Measurements from ENCODE around the gene EIF4G3. TPM values are rescaled to one million over a fixed set of nuclear protein-coding genes. Genes with fewer than 3 reads are reported as not detected.

EIF4G3 gene
- total and polyA plus RNA-seq, 2 donors (not counting 1 experiment from before 2014, with no cell fraction given), result 33.6 to 76.0 TPM

- no CpG with 5 or more reads among the region's 2 CpGs for WGBS (ENCODE audit: insufficient coverage)
- H3K27ac Mint-ChIP-seq, result no peak overlapping the region
- Histone ChIP-seq H3K4me2 (replicated peaks; ENCODE audit: low read depth, low read length, poor library complexity, severe bottlenecking) (no peak overlapping the region), H3K79me2 (ENCODE audit: control insufficient read depth, insufficient read depth, low read length) (peaks cover 71% of the 10 kb centered on the region), H3K9ac (ENCODE audit: low read length) (no peak overlapping the region), H4K20me1 (ENCODE audit: control insufficient read depth, insufficient read depth, low read length, poor library complexity, severe bottlenecking) (peaks cover 11% of the 10 kb centered on the region), H3K4me1 (ENCODE audit: control insufficient read depth in 2 of 2, insufficient read depth in 2 of 2, low read length in 2 of 2) (no peaks in the 10 kb centered on the region), H3K27me3 (replicated peaks in 1 of 4; ENCODE audit: control extremely low read depth in 1 of 4, control insufficient read depth in 3 of 4, insufficient read depth in 4 of 4, low read length in 3 of 4) (no peaks in the 10 kb centered on the region), H3K36me3 (replicated peaks in 1 of 2; ENCODE audit: control extremely low read depth in 1 of 2, control insufficient read depth in 1 of 2, extremely low read depth in 1 of 2, insufficient read depth in 2 of 2, low read length in 1 of 2) (peaks cover 2 to 18% of the 10 kb centered on the region in 2 experiments), H3K27ac (ENCODE audit: low read length in 2 of 2) (no peak overlapping the region), H2AFZ (ENCODE audit: insufficient read depth, low read depth, low read length, poor library complexity, severe bottlenecking) (no peak overlapping the region), H3K4me3 (ENCODE audit: control extremely low read depth in 1 of 5, extremely low read depth in 1 of 5, insufficient read depth in 1 of 5, low read depth in 2 of 5, low read length in 4 of 5) (no peak overlapping the region), H3K9me3 (ENCODE audit: control extremely low read depth in 1 of 3, control insufficient read depth in 2 of 3, insufficient read depth in 1 of 3, low read length in 2 of 3) (no peaks in the 10 kb centered on the region)
- H3K27me3 Mint-ChIP-seq, result no peaks in the 10 kb centered on the region
- H3K9me3 Mint-ChIP-seq (ENCODE audit: insufficient read depth), result peaks cover 2% of the 10 kb centered on the region
- no peak for TF ChIP-seq EZH2 (IDR thresholded peaks at IDR 0.05; ENCODE audit: borderline replicate concordance, insufficient read depth, low read depth, low read length, poor library complexity, severe bottlenecking)
- peaks cover 5% of the 10 kb centered on the region for H3K4me1 Mint-ChIP-seq
- CTCF ChIA-PET, result interaction anchor here (0.7 kb wide), 1 partner anchor 768 kb away, joined by 4 read pairs; no protein-coding TSS in a partner anchor
- intact Hi-C loops (cut with micrococcal nuclease), result no loop called here
- ATAC-seq (ENCODE audit: low read depth) (no peak), DNase-seq (no peak)
- no peak overlapping the region for H3K4me3 Mint-ChIP-seq
- POLR2A ChIA-PET, result no interaction called here
Observed at GRCh38 chr1:21045351-21045750, 131.3 kb downstream of the EIF4G3 start.

- Mint-ChIP-seq H3K27ac (no peak overlapping the region), H3K4me3 (no peak overlapping the region), H3K9me3 (ENCODE audit: insufficient read depth) (no peaks in the 10 kb centered on the region), H3K27me3 (no peaks in the 10 kb centered on the region), H3K4me1 (peaks cover 10% of the 10 kb centered on the region)
- ChIA-PET CTCF (interaction anchor here (0.6 kb wide), 1 partner anchor 45 kb away, joined by 4 read pairs; no protein-coding TSS in a partner anchor), POLR2A (no interaction called here)
- Histone ChIP-seq H3K27ac (ENCODE audit: low read length in 2 of 2) (no peak overlapping the region), H3K79me2 (ENCODE audit: control insufficient read depth, insufficient read depth, low read length) (peaks cover 69% of the 10 kb centered on the region), H3K27me3 (replicated peaks in 1 of 4; ENCODE audit: control extremely low read depth in 1 of 4, control insufficient read depth in 3 of 4, insufficient read depth in 4 of 4, low read length in 3 of 4) (no peaks in the 10 kb centered on the region), H3K4me1 (ENCODE audit: control insufficient read depth in 2 of 2, insufficient read depth in 2 of 2, low read length in 2 of 2) (no peaks in the 10 kb centered on the region), H3K9me3 (ENCODE audit: control extremely low read depth in 1 of 3, control insufficient read depth in 2 of 3, insufficient read depth in 1 of 3, low read length in 2 of 3) (no peaks in the 10 kb centered on the region), H4K20me1 (ENCODE audit: control insufficient read depth, insufficient read depth, low read length, poor library complexity, severe bottlenecking) (peaks cover 11% of the 10 kb centered on the region), H3K4me2 (replicated peaks; ENCODE audit: low read depth, low read length, poor library complexity, severe bottlenecking) (no peak overlapping the region), H3K4me3 (ENCODE audit: control extremely low read depth in 1 of 5, extremely low read depth in 1 of 5, insufficient read depth in 1 of 5, low read depth in 2 of 5, low read length in 4 of 5) (no peak overlapping the region), H3K9ac (ENCODE audit: low read length) (no peak overlapping the region), H2AFZ (ENCODE audit: insufficient read depth, low read depth, low read length, poor library complexity, severe bottlenecking) (no peak overlapping the region), H3K36me3 (replicated peaks in 1 of 2; ENCODE audit: control extremely low read depth in 1 of 2, control insufficient read depth in 1 of 2, extremely low read depth in 1 of 2, insufficient read depth in 2 of 2, low read length in 1 of 2) (peaks cover 0 to 21% of the 10 kb centered on the region in 2 experiments)
- DNase-seq, result no peak
- ATAC-seq (ENCODE audit: low read depth), result no peak
- TF ChIP-seq EZH2 (IDR thresholded peaks at IDR 0.05; ENCODE audit: borderline replicate concordance, insufficient read depth, low read depth, low read length, poor library complexity, severe bottlenecking), result no peak
- TF ChIP-seq, protein P1, sequence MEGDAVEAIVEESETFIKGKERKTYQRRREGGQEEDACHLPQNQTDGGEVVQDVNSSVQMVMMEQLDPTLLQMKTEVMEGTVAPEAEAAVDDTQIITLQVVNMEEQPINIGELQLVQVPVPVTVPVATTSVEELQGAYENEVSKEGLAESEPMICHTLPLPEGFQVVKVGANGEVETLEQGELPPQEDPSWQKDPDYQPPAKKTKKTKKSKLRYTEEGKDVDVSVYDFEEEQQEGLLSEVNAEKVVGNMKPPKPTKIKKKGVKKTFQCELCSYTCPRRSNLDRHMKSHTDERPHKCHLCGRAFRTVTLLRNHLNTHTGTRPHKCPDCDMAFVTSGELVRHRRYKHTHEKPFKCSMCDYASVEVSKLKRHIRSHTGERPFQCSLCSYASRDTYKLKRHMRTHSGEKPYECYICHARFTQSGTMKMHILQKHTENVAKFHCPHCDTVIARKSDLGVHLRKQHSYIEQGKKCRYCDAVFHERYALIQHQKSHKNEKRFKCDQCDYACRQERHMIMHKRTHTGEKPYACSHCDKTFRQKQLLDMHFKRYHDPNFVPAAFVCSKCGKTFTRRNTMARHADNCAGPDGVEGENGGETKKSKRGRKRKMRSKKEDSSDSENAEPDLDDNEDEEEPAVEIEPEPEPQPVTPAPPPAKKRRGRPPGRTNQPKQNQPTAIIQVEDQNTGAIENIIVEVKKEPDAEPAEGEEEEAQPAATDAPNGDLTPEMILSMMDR (IDR thresholded peaks at IDR 0.05), result no peak
- intact Hi-C loops (cut with micrococcal nuclease), result no loop called here
- no CpG with 5 or more reads among the region's 2 CpGs for WGBS (ENCODE audit: insufficient coverage)
Observed at GRCh38 chr1:21042929-21043605, 133.6 kb downstream of the EIF4G3 start.
